OCI-LY3 (cell line): ENCODE results near the gene PIK3C2B.

Experiments
- H2AFZ ChIP-seq: fragments of 200-600, 300-600 bp; shearing (Covaris generic); 2 replicates; pipeline ENCODE4 v1.6.0; 2014; ENCODE audit warnings: antibody characterized with exemption, low read depth, low read length
- H3K27ac ChIP-seq: fragments of 200-600, 300-600 bp; sonication (generic); 2 replicates; pipeline ENCODE4 v1.5.1; 2014; ENCODE audit warnings: mild to moderate bottlenecking, low read length, moderate library complexity, mixed read lengths
- H3K27me3 ChIP-seq: fragments of 200-600, 300-600 bp; sonication (generic); 2 replicates; pipeline ENCODE4 v1.6.1; 2014; ENCODE audit warnings: low read depth, low read length, mixed read lengths
- H3K36me3 ChIP-seq: fragments of 200-600, 300-600 bp; sonication (generic); replicated peaks from 2 replicates; pipeline ENCODE3; 2014; ENCODE audit warnings: low read depth, low read length, mixed read lengths
- H3K4me1 ChIP-seq: fragments of 300-600, 200-600 bp; sonication (generic); 2 replicates; pipeline ENCODE4 v1.6.1; 2014; ENCODE audit warnings: low read length, mixed read lengths
- H3K4me2 ChIP-seq: fragments of 200-600, 300-600 bp; sonication (generic); 2 replicates; pipeline ENCODE4 v1.6.1; 2014; ENCODE audit warnings: low read length, mixed read lengths
- H3K4me3 ChIP-seq: fragments of 300-600, 200-600 bp; sonication (generic); 2 replicates; pipeline ENCODE4 v1.5.1; 2014; ENCODE audit warnings: antibody characterized with exemption, mild to moderate bottlenecking, low read length, moderate library complexity
- H3K79me2 ChIP-seq: fragments of 300-600, 200-600 bp; shearing (Covaris generic); 2 replicates; pipeline ENCODE4 v1.6.1; 2014; ENCODE audit warnings: mild to moderate bottlenecking, low read length, mixed read lengths
- H3K9ac ChIP-seq: fragments of 300-600, 200-600 bp; shearing (Covaris generic); 2 replicates; pipeline ENCODE4 v1.6.0; 2014; ENCODE audit warnings: mild to moderate bottlenecking, low read length, moderate library complexity
- H3K9me3 ChIP-seq: fragments of 200-600, 300-600 bp; shearing (Covaris generic); 2 replicates; pipeline ENCODE4 v1.6.1; 2014; ENCODE audit warnings: low read length, mixed read lengths; ENCODE audit not compliant: insufficient read depth
- H4K20me1 ChIP-seq: fragments of 200-600, 300-600 bp; sonication (generic); 2 replicates; pipeline ENCODE4 v1.6.1; 2016; ENCODE audit warnings: low read length, mixed read lengths; ENCODE audit not compliant: insufficient read depth
- EZH2phosphoT487 ChIP-seq: fragments of 200-600 bp; shearing (Covaris generic); IDR thresholded peaks from 2 replicates; pipeline ENCODE4 v1.6.1; 2018; ENCODE audit warnings: antibody characterized with exemption, mixed run types, low read depth
- TF ChIP-seq, protein P1 (sequence below): fragments of 200-600, 300-600 bp; sonication (generic); IDR thresholded peaks from 2 replicates; pipeline ENCODE4 v1.5.1; 2014; ENCODE audit warnings: antibody characterized with exemption, low read length, low read depth

The PIK3C2B gene

DNA sequence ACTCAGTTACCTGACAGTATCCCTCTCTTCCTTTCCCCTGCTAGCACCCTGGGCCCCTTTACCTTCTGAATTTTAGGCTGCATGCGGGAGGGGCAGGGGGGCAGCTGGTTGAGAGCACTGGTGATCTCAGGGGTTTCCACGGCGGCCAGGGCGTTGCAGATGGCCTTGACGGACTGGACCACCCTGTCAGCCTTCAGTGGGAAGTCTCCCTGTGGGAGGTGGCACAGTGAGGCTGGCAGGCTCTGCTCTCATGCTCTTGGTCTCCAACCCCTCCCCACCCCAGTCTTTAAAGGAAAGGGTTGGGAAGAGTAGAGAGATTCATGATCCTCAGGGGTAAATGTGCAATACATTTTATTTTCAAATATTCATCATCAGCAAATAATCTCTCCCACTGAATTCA is 36.9 kb downstream of the PIK3C2B start:
- H3K36me3 ChIP-seq = peaks cover 40% of the 10 kb centered on the region
- TF ChIP-seq, protein P1, sequence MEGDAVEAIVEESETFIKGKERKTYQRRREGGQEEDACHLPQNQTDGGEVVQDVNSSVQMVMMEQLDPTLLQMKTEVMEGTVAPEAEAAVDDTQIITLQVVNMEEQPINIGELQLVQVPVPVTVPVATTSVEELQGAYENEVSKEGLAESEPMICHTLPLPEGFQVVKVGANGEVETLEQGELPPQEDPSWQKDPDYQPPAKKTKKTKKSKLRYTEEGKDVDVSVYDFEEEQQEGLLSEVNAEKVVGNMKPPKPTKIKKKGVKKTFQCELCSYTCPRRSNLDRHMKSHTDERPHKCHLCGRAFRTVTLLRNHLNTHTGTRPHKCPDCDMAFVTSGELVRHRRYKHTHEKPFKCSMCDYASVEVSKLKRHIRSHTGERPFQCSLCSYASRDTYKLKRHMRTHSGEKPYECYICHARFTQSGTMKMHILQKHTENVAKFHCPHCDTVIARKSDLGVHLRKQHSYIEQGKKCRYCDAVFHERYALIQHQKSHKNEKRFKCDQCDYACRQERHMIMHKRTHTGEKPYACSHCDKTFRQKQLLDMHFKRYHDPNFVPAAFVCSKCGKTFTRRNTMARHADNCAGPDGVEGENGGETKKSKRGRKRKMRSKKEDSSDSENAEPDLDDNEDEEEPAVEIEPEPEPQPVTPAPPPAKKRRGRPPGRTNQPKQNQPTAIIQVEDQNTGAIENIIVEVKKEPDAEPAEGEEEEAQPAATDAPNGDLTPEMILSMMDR = no peak
- TF ChIP-seq EZH2phosphoT487 = no peak
- no peaks in the 10 kb centered on the region for H3K27me3 ChIP-seq
- no peak overlapping the region for H3K27ac ChIP-seq
- no peak overlapping the region for H3K4me3 ChIP-seq
- no peaks in the 10 kb centered on the region for H3K9me3 ChIP-seq
- no peak overlapping the region for H3K4me2 ChIP-seq
- H3K4me1 ChIP-seq = peaks cover 22% of the 10 kb centered on the region
- no peaks in the 10 kb centered on the region for H3K79me2 ChIP-seq
- H2AFZ ChIP-seq = no peak overlapping the region
- H3K9ac ChIP-seq = no peak overlapping the region
- no peaks in the 10 kb centered on the region for H4K20me1 ChIP-seq

DNA sequence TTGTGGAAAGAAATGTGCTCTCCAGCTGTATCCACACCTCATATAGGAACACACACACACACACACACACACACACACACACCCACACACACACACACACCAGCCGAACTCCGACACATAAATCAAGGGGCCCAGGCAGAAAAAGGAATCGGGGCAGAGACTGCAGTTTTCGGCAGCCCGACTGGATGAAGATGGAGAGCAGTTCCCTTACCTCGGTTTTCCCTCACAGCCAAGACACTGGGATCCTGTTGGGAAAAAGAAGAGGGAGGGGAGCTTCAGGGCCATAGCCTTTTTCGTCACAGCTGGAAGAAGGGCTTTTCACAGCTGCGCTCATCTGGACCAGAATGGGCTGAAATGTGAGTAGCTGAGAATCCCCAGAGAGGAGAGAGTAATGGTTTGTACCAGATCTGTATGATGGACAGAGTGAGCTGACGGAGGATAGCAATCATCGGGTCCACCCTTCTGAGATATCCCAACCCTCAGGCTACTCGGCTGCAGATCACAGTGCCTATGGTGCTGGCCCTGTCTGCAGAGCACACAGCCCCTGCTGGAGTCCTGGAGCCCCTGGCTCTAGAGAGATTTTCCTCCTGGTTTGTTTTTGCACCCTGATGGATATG is 37.7 kb downstream of the PIK3C2B start:
- Histone ChIP-seq H3K4me3 (no peak overlapping the region), H3K4me1 (peaks cover 29% of the 10 kb centered on the region), H3K79me2 (no peaks in the 10 kb centered on the region), H3K27ac (no peak overlapping the region), H3K4me2 (no peak overlapping the region), H3K9ac (no peak overlapping the region), H4K20me1 (no peaks in the 10 kb centered on the region), H3K27me3 (no peaks in the 10 kb centered on the region), H3K9me3 (no peaks in the 10 kb centered on the region), H3K36me3 (peaks cover 35% of the 10 kb centered on the region), H2AFZ (no peak overlapping the region)
- TF ChIP-seq EZH2phosphoT487 = no peak
- TF ChIP-seq, protein P1 = no peak

DNA sequence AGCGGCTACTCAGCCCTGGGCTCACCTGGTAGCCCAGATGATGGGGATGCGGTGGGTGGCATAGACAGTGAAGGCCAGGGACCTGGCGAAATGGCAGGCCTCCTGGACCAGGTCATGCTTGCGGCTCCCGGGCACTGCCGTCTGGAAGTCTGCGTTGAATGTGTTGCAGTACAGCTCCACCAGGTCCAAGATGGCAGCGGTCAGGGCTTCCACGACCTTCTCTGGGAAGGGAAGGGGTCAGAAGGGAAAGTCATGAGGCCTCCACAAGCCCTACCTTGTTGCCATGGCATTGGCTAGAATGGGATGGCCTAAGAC is 38.8 kb downstream of the PIK3C2B start:
- no peak overlapping the region for H3K4me2 ChIP-seq
- peaks cover 42% of the 10 kb centered on the region for H3K36me3 ChIP-seq
- H3K27me3 ChIP-seq = no peaks in the 10 kb centered on the region
- H2AFZ ChIP-seq = no peak overlapping the region
- no peaks in the 10 kb centered on the region for H4K20me1 ChIP-seq
- peaks cover 41% of the 10 kb centered on the region for H3K4me1 ChIP-seq
- H3K27ac ChIP-seq = no peak overlapping the region
- no peak overlapping the region for H3K4me3 ChIP-seq
- TF ChIP-seq EZH2phosphoT487 = no peak
- H3K9me3 ChIP-seq = no peaks in the 10 kb centered on the region
- no peak overlapping the region for H3K9ac ChIP-seq
- no peaks in the 10 kb centered on the region for H3K79me2 ChIP-seq

DNA sequence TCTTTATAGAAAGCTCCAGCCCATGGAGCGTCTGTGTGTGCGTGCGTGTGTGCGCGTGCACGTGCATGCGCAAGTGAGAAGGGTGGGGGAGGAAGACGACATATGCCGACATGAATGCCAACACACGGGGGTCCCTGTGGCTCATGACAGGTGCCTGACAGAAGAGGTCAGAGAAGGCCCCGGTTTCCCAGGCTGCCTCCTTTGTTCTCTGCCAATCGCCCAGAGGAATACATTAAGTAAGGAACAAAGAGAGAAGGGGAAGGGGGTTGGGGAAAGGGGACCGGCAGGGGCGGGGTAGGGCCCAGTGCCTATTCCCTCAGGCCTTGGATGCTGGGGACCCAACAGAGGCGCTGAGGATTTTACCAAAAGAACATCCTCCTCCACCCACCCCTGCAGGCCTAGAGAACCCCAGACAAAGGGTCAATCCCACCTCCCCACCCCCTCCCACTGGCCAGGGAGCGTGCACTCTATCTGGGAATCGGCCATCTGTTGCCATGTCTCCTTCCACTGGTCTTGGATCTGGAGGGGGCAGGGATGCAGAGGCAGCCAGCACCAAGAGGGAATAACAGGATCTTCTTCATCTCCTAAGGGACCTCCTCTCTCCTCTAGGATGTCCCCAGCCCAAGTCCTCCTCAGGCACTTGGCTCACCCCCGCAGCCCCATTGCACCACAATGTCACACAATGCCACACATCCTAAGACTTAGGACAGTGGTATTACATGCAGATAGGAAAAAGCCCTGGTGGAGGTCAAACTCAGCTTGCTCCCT is 39.4 kb downstream of the PIK3C2B start:
- Histone ChIP-seq H2AFZ (no peak overlapping the region), H3K4me2 (no peak overlapping the region), H3K27me3 (no peaks in the 10 kb centered on the region), H3K79me2 (no peaks in the 10 kb centered on the region), H3K4me1 (peaks cover 46% of the 10 kb centered on the region), H3K9ac (no peak overlapping the region), H3K27ac (no peak overlapping the region), H3K9me3 (no peaks in the 10 kb centered on the region), H3K4me3 (no peak overlapping the region), H3K36me3 (peaks cover 36% of the 10 kb centered on the region), H4K20me1 (no peaks in the 10 kb centered on the region)
- TF ChIP-seq, protein P1 = no peak
- TF ChIP-seq EZH2phosphoT487 = no peak
